Stimulated activated CD4-positive, alpha-beta T cell treated with anti-CD3 and anti-CD28 coated beads, TNF-alpha, amount 100 ng/mL, for 24 hours (primary cell): ENCODE measurements around the gene METTL6.
"Not testable (repeated sequence)": the region's sequence is repeated elsewhere in the genome, so short reads cannot be mapped to it uniquely, and the experiment has no call there.

Source experiments
- DNase-seq, 3 experiments: peaks; one replicate each; pipeline ENCODE4 v3.0.0-alpha.2; 2020; ENCODE audit warnings: low read depth in 3 of 3

Gene METTL6

GRCh38 chr3:15367059-15367458 lies 60.3 kb downstream of the METTL6 start:
- no peak for DNase-seq

DNA sequence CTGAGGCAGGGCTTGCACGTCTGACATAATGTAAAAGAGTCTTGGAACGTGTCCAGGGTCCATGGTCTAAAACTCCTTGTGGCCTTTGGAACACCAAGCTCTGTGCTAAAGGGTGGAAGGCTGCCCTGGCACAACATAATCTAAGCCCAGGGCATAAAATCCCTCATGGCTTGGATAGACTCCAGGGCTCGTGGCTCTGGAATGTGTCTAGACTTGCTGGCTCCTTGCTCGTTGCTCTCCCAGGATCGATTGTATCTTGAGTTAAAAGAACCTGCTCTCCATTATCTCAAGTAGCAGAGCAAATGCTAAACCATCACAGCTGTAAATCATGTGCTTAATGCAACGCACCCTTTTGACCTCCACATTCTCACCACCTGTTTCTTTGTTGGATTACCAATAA lies 63.3 kb downstream of the METTL6 start:
- not testable (repeated sequence) for DNase-seq

- peak; percentile 38 to 64 (median 57) for DNase-seq
Measured at GRCh38 chr3:15361494-15362214, 65.7 kb downstream of the METTL6 start.

DNA sequence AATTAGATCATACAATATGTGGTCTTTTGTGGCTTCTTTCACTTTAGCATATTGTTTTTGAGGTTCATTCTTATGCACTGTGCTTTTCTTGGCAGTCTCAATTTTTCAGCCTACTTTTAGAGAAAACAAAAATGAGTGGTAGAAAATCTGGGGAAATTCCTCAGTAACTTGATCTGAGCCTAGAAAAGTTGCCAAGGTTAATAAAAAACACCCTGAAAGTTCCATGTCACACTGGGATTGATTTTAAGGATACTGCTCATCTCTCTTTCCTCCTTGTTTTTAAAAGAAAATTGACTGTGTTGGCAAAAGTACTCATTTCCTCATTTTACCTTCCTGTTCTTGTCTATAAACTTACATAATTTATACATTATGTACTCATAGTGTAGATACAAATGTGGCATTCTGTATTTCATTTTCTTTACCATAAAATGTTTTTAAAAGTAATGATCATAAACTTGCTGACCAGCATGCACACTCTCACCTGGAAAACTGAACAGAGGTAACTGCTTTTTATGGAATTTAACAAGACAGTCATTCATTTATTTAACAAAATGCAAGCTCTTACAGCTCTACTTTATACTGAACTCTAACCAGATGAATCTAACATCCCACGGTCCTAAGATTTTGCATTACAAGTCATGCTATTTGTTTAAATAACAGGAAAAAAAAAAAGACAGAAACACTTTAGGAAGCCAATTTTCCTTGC lies 66.4 kb downstream of the METTL6 start:
- DNase-seq, result no peak
